ENCODE measurements around the gene PSPH.
"Not testable (repeated sequence)": the region's sequence is repeated elsewhere in the genome, so short reads cannot be mapped to it uniquely, and the experiment has no call there.

Gene PSPH

GRCh38 chr7:56079450-56080185, 28.4 kb upstream of the PSPH start:
- Mint-ChIP-seq H3K9me3 (no peaks in the 10 kb centered on the region), H3K27ac (peak overlapping the region; percentile 26), H3K4me1 (ENCODE audit: low read depth) (no peaks in the 10 kb centered on the region), H3K36me3 (ENCODE audit: low read depth) (peaks cover 83% of the 10 kb centered on the region), H3K27me3 (no peaks in the 10 kb centered on the region), H3K4me3 (no peak overlapping the region)
- no peak for DNase-seq

GRCh38 chr7:56078196-56078595, 27.0 kb upstream of the PSPH start:
- H3K27ac Mint-ChIP-seq: no peak overlapping the region
- H3K9me3 Mint-ChIP-seq: no peaks in the 10 kb centered on the region
- no peaks in the 10 kb centered on the region for H3K27me3 Mint-ChIP-seq
- no peak overlapping the region for H3K4me3 Mint-ChIP-seq
- peaks cover 4% of the 10 kb centered on the region for H3K4me1 Mint-ChIP-seq (ENCODE audit: low read depth)
- DNase-seq: peak; percentile 21
- peaks cover 85% of the 10 kb centered on the region for H3K36me3 Mint-ChIP-seq (ENCODE audit: low read depth)

- peaks cover 4% of the 10 kb centered on the region for H3K4me1 Mint-ChIP-seq (ENCODE audit: low read depth)
- peak overlapping the region; percentile 67 for H3K27ac Mint-ChIP-seq
- no peaks in the 10 kb centered on the region for H3K27me3 Mint-ChIP-seq
- no peaks in the 10 kb centered on the region for H3K9me3 Mint-ChIP-seq
- H3K4me3 Mint-ChIP-seq: no peak overlapping the region
- peaks cover 87% of the 10 kb centered on the region for H3K36me3 Mint-ChIP-seq (ENCODE audit: low read depth)
- peak; percentile 12 for DNase-seq
These were observed 26.4 kb upstream of the PSPH start for GRCh38 chr7:56077681-56078080.

GRCh38 chr7:56074371-56074791, 23.1 kb upstream of the PSPH start:
- Mint-ChIP-seq H3K9me3 (no peaks in the 10 kb centered on the region), H3K36me3 (ENCODE audit: low read depth) (peaks cover 75% of the 10 kb centered on the region), H3K27me3 (no peaks in the 10 kb centered on the region), H3K4me3 (no peak overlapping the region), H3K27ac (peak overlapping the region; percentile 73), H3K4me1 (ENCODE audit: low read depth) (peaks cover 4% of the 10 kb centered on the region)
- DNase-seq: peak; percentile 79

- not testable (repeated sequence) for H3K27me3 Mint-ChIP-seq, H3K27ac Mint-ChIP-seq, H3K4me3 Mint-ChIP-seq, H3K9me3 Mint-ChIP-seq
- H3K4me1 Mint-ChIP-seq (ENCODE audit: low read depth): peaks cover 33% of the 10 kb centered on the region
- DNase-seq: peak; percentile 19
- peaks cover 78% of the 10 kb centered on the region for H3K36me3 Mint-ChIP-seq (ENCODE audit: low read depth)
These were observed 15.1 kb upstream of the PSPH start for GRCh38 chr7:56066376-56066775.

- no peaks in the 10 kb centered on the region for H3K9me3 Mint-ChIP-seq
- peak; percentile 95 for DNase-seq
- H3K4me1 Mint-ChIP-seq (ENCODE audit: low read depth): peaks cover 55% of the 10 kb centered on the region
- no peaks in the 10 kb centered on the region for H3K27me3 Mint-ChIP-seq
- H3K36me3 Mint-ChIP-seq (ENCODE audit: low read depth): peaks cover 84% of the 10 kb centered on the region
- H3K4me3 Mint-ChIP-seq: peak within 1 kb of the TSS; percentile 92
- peak within 1 kb of the TSS; percentile 97 for H3K27ac Mint-ChIP-seq
These were observed 12.8 kb upstream of the PSPH start, which contains the start of gene SUMF2 for GRCh38 chr7:56063882-56064625. Gene SUMF2 (plus strand): TSS chr7:56064286. CDS start chr7:56064312, 26 bp downstream.

GRCh38 chr7:56063500-56063881, 12.2 kb upstream of the PSPH start:
- Mint-ChIP-seq H3K4me3 (peak overlapping the region; percentile 92), H3K9me3 (no peaks in the 10 kb centered on the region), H3K4me1 (ENCODE audit: low read depth) (peaks cover 59% of the 10 kb centered on the region), H3K27ac (peak overlapping the region; percentile 97), H3K36me3 (ENCODE audit: low read depth) (peaks cover 84% of the 10 kb centered on the region), H3K27me3 (no peaks in the 10 kb centered on the region)
- no peak for DNase-seq

- H3K36me3 Mint-ChIP-seq (ENCODE audit: low read depth): peaks cover 87% of the 10 kb centered on the region
- H3K4me3 Mint-ChIP-seq: peak overlapping the region; percentile 2
- no peaks in the 10 kb centered on the region for H3K9me3 Mint-ChIP-seq
- H3K27me3 Mint-ChIP-seq: no peaks in the 10 kb centered on the region
- no peak for DNase-seq
- H3K27ac Mint-ChIP-seq: peak overlapping the region; percentile 87
- peaks cover 69% of the 10 kb centered on the region for H3K4me1 Mint-ChIP-seq (ENCODE audit: low read depth)
These were observed 11.1 kb upstream of the PSPH start for GRCh38 chr7:56062382-56062781.

GRCh38 chr7:56053993-56054392, 2.7 kb upstream of the PSPH start:
- DNase-seq: no peak
- Mint-ChIP-seq H3K9me3 (no peaks in the 10 kb centered on the region), H3K4me3 (peak overlapping the region; percentile 90), H3K27ac (peak overlapping the region; percentile 85), H3K36me3 (ENCODE audit: low read depth) (peaks cover 84% of the 10 kb centered on the region), H3K27me3 (no peaks in the 10 kb centered on the region), H3K4me1 (ENCODE audit: low read depth) (peaks cover 63% of the 10 kb centered on the region)

GRCh38 chr7:56053379-56053778, 2.1 kb upstream of the PSPH start:
- Mint-ChIP-seq H3K27me3 (no peaks in the 10 kb centered on the region), H3K9me3 (no peaks in the 10 kb centered on the region), H3K4me1 (ENCODE audit: low read depth) (peaks cover 60% of the 10 kb centered on the region), H3K36me3 (ENCODE audit: low read depth) (peaks cover 79% of the 10 kb centered on the region), H3K4me3 (peak overlapping the region; percentile 90), H3K27ac (peak overlapping the region; percentile 85)
- DNase-seq: no peak

GRCh38 chr7:56051053-56051338, 248 bp downstream of the PSPH start:
- peaks cover 49% of the 10 kb centered on the region for H3K4me1 Mint-ChIP-seq (ENCODE audit: low read depth)
- no peaks in the 10 kb centered on the region for H3K27me3 Mint-ChIP-seq
- H3K9me3 Mint-ChIP-seq: no peaks in the 10 kb centered on the region
- DNase-seq: no peak
- peak overlapping the region; percentile 90 for H3K4me3 Mint-ChIP-seq
- peaks cover 58% of the 10 kb centered on the region for H3K36me3 Mint-ChIP-seq (ENCODE audit: low read depth)
- peak overlapping the region; percentile 96 for H3K27ac Mint-ChIP-seq

GRCh38 chr7:56048763-56049162, 2.5 kb downstream of the PSPH start:
- Mint-ChIP-seq H3K27ac (peak overlapping the region; percentile 16), H3K4me3 (peak overlapping the region; percentile 90), H3K4me1 (ENCODE audit: low read depth) (peaks cover 30% of the 10 kb centered on the region), H3K36me3 (ENCODE audit: low read depth) (peaks cover 42% of the 10 kb centered on the region)
- H3K27me3 Mint-ChIP-seq, H3K9me3 Mint-ChIP-seq, DNase-seq: not testable (repeated sequence)

- peaks cover 37% of the 10 kb centered on the region for H3K36me3 Mint-ChIP-seq (ENCODE audit: low read depth)
- no peak overlapping the region for H3K4me3 Mint-ChIP-seq
- peak overlapping the region; percentile 16 for H3K27ac Mint-ChIP-seq
These were observed 3.0 kb downstream of the PSPH start for GRCh38 chr7:56048245-56048644.

GRCh38 chr7:56047446-56048116, 3.7 kb downstream of the PSPH start:
- H3K27me3 Mint-ChIP-seq, H3K27ac Mint-ChIP-seq, H3K9me3 Mint-ChIP-seq, DNase-seq, H3K4me3 Mint-ChIP-seq: not testable (repeated sequence)
- Mint-ChIP-seq H3K36me3 (ENCODE audit: low read depth) (peaks cover 37% of the 10 kb centered on the region), H3K4me1 (ENCODE audit: low read depth) (peaks cover 19% of the 10 kb centered on the region)

More at GRCh38 chr7:56048245-56048644, 3.0 kb downstream of the PSPH start:
- Mint-ChIP-seq H3K4me1 (ENCODE audit: low read depth) (peaks cover 25% of the 10 kb centered on the region), H3K27me3 (no peaks in the 10 kb centered on the region), H3K9me3 (no peaks in the 10 kb centered on the region)
- no peak for DNase-seq

Measured in activated T-cell treated with anti-CD3 and anti-CD28 coated beads, Interleukin-2, amount 50 U/mL, for 24 hours (primary cell).